ENCODE results near the gene IFIT5.
"Not testable (repeated sequence)": the region's sequence is repeated elsewhere in the genome, so short reads cannot be mapped to it uniquely, and the experiment has no call there.

Gene IFIT5

GRCh38 chr10:89428877-89429276 lies 14.5 kb downstream of the IFIT5 start:
- DNase-seq (ENCODE audit: low spot score), result no peak
- in situ Hi-C loops (cut with MboI; ENCODE audit: low pct_unique_long_range_greater_than_20kb, low sequenced_read_pairs, unreplicated experiment), result loop anchor here (10.0 kb wide), 1 partner anchor 136 kb away; no protein-coding TSS in a partner anchor
- no peak for TF ChIP-seq CTCF (IDR thresholded peaks at IDR 0.05; ENCODE audit: extremely low read depth, insufficient read depth, missing control alignments)

- TF ChIP-seq CTCF (IDR thresholded peaks at IDR 0.05; ENCODE audit: extremely low read depth, insufficient read depth, missing control alignments), result no peak
- in situ Hi-C loops (cut with MboI; ENCODE audit: low pct_unique_long_range_greater_than_20kb, low sequenced_read_pairs, unreplicated experiment), result no loop called here
- no peak for DNase-seq (ENCODE audit: low spot score)
These were observed 17.6 kb downstream of the IFIT5 start for GRCh38 chr10:89431977-89432376.

GRCh38 chr10:89438525-89438924 lies 24.2 kb downstream of the IFIT5 start:
- in situ Hi-C loops (cut with MboI; ENCODE audit: low pct_unique_long_range_greater_than_20kb, low sequenced_read_pairs, unreplicated experiment), result no loop called here
- TF ChIP-seq CTCF (IDR thresholded peaks at IDR 0.05; ENCODE audit: extremely low read depth, insufficient read depth, missing control alignments), result no peak
- DNase-seq (ENCODE audit: low spot score), result no peak

- no peak for DNase-seq (ENCODE audit: low spot score)
- in situ Hi-C loops (cut with MboI; ENCODE audit: low pct_unique_long_range_greater_than_20kb, low sequenced_read_pairs, unreplicated experiment), result no loop called here
- no peak for TF ChIP-seq CTCF (IDR thresholded peaks at IDR 0.05; ENCODE audit: extremely low read depth, insufficient read depth, missing control alignments)
These were observed 26.1 kb downstream of the IFIT5 start for GRCh38 chr10:89440226-89441009.

- no peak for TF ChIP-seq CTCF (IDR thresholded peaks at IDR 0.05; ENCODE audit: extremely low read depth, insufficient read depth, missing control alignments)
- in situ Hi-C loops (cut with MboI; ENCODE audit: low pct_unique_long_range_greater_than_20kb, low sequenced_read_pairs, unreplicated experiment), result no loop called here
These were observed 27.9 kb downstream of the IFIT5 start for GRCh38 chr10:89442289-89442688.

GRCh38 chr10:89444819-89445218 lies 30.5 kb downstream of the IFIT5 start:
- DNase-seq (ENCODE audit: low spot score); in situ Hi-C loops (cut with MboI; ENCODE audit: low pct_unique_long_range_greater_than_20kb, low sequenced_read_pairs, unreplicated experiment): not testable (repeated sequence)

More at GRCh38 chr10:89442289-89442688, 27.9 kb downstream of the IFIT5 start:
- DNase-seq (ENCODE audit: low spot score), result no peak

GRCh38 chr10:89450901-89451300 lies 36.5 kb downstream of the IFIT5 start:
- in situ Hi-C loops (cut with MboI; ENCODE audit: low pct_unique_long_range_greater_than_20kb, low sequenced_read_pairs, unreplicated experiment), result no loop called here
- no peak for DNase-seq (ENCODE audit: low spot score)
- TF ChIP-seq CTCF (IDR thresholded peaks at IDR 0.05; ENCODE audit: extremely low read depth, insufficient read depth, missing control alignments), result no peak

Data from GM13977 (cell line).